ENCODE data around the gene SMIM24.

GRCh38 chr19:3513229-3514140 is 33.2 kb upstream of the SMIM24 start:
- TF ChIP-seq POLR2A (IDR thresholded peaks at IDR 0.05) (no peak), CTCF (IDR thresholded peaks at IDR 0.05 in 4 of 5, conservative IDR thresholded peaks at IDR 0.05 in 1 of 5) (no peak)

All from gastrocnemius medialis (tissue), 4 donors.